ENCODE measurements around the gene NEURL1B.

DNA sequence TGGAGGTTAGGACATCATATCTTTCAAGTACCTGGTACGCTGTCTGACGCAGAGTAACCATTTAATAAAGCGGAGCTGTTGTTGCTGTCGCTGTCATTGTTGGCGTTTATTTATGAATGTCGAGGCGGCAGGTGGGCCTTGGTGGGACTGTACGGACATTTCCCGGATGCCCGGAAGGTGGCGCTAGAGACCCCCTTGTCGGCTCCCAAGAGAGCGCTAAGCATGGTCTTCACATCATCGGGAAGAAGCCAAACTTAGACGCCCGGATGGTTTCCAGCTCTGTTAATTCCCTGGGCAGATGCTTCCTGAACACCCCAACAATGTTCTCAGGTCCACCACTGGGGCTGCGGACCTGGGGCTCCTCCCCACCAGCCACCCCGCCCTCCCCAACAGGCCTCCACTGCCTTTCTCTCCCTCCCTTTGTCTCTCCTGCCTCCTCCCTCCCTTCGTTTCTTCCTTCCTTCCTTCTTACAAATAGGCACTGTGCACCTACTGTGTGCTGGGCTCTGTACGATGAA is 75.8 kb downstream of the NEURL1B start:
- TF ChIP-seq, protein P1, sequence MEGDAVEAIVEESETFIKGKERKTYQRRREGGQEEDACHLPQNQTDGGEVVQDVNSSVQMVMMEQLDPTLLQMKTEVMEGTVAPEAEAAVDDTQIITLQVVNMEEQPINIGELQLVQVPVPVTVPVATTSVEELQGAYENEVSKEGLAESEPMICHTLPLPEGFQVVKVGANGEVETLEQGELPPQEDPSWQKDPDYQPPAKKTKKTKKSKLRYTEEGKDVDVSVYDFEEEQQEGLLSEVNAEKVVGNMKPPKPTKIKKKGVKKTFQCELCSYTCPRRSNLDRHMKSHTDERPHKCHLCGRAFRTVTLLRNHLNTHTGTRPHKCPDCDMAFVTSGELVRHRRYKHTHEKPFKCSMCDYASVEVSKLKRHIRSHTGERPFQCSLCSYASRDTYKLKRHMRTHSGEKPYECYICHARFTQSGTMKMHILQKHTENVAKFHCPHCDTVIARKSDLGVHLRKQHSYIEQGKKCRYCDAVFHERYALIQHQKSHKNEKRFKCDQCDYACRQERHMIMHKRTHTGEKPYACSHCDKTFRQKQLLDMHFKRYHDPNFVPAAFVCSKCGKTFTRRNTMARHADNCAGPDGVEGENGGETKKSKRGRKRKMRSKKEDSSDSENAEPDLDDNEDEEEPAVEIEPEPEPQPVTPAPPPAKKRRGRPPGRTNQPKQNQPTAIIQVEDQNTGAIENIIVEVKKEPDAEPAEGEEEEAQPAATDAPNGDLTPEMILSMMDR (IDR thresholded peaks at IDR 0.05): peak; percentile 82 to 94 (median 90)
- no peak for TF ChIP-seq POLR2A (IDR thresholded peaks at IDR 0.05)

Data from right lobe of liver (tissue), 4 donors.